NCI-H2107 treated with DMSO at 0.1 percent for 48 hours (cell line): ENCODE measurements around the gene QRFP.

Experiments used
- DNase-seq: peaks from one replicate; lab custom pipeline; 2025; ENCODE audit not compliant: unreplicated experiment; lab: John Stamatoyannopoulos, UW

Gene QRFP

DNA sequence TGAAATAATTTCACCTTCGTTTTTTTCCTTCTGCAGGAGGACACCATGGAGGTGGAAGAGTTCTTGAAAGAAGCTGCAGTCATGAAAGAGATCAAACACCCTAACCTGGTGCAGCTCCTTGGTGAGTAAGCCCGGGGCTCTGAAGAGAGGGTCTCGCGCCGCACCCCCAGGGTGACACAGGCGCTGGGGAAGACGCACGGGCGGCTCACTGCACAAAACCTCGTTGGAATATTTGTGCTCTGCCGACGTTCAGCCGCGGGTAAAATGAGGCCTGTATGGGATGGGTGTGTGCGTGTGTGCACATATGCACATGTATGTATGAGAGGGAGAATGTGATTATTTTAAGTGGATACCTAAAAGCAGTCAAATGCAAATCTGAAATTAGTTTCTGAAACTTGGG lies 24.5 kb downstream of the QRFP start:
- no peak for DNase-seq

DNA sequence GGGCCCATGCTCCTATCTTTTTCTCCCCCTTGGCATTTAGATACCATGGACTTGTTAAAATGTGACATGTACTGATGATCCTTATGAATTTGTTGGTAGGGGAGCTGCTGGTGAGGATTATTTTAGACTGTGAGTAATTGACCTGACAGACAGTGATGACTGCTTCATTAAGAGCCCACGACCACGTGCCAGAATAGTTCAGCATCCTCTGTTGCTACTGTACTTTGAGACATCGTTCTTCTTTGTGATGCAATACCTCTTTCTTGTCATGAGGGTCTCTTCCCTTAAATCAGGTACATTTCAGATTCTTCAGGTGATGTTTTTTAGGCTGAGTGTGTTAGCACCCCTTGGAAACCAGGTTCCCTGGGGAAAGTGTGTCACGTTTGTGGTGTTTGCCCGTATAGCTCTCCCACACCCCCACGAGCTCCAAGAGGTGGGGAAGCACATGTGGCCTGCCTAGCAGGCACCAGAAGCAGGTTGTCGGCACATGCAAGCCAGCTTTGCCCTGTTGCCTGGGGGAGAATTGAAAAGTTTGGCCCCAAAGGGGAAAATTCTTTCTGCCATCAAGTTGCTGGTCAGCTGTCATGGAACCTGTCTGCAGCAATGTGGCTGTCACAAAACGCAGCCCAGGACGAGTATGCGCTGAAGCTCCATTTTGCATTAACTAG lies 25.1 kb downstream of the QRFP start:
- DNase-seq: no peak

DNA sequence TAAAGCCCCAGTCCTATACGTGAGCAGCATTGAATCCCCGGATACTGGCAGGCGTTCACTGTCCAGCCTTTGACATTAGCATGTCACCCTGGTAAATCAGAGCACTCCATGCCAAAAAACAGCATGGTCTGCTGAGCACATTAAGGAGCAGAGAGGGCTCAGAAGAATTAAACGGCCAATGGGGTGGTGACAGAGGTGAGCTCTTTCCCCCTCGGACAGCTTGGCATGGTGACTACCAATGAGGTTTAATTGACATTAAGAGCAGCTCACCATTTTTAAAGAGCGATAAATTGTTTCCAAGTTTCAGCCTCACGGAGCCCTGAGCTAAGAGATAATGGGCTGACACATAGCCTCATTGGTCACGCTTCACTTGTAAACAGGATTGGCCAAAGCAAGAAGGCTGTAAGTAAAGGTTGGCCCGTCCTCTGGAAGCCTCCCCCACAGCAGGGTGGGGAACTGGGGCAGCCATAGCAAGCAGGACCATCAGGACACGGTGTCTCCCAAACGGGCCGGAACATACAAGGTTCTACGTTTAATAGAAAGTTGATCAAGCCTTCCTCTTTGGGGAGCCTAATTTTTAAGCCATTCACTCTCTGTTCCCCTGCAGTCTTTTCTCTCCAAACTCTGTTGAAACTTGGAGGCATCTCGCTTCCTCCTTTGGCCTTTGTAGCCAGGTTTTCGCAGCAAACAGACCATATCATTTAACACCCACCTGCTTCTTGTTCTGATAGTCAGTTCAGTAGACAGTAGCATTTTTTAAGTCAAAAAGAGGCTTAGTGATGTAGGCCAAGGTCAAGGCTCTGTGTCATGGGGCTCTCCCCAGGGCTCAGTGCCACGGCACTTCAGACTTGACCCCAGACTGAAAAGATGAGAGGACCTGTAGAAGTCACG lies 25.9 kb downstream of the QRFP start:
- no peak for DNase-seq

DNA sequence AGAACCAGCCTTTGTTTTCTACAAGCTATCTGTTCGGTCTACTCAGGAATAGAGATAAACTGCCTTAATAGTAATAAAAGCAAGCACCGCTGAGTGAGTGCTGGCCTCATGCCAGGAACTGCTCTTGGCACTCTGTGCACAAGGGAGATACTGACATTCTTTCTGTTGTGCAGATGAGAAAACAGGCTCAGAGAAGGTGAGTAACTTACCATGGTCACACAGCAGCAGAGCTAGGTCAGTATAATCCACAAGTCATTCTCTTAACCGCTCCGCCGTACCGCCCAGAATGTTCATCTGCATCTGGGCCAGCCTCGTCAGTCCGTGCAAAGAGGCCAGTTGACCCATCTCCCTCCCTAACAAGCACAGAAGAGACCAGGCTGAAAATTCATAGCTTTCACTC lies 27.4 kb downstream of the QRFP start:
- DNase-seq: no peak

DNA sequence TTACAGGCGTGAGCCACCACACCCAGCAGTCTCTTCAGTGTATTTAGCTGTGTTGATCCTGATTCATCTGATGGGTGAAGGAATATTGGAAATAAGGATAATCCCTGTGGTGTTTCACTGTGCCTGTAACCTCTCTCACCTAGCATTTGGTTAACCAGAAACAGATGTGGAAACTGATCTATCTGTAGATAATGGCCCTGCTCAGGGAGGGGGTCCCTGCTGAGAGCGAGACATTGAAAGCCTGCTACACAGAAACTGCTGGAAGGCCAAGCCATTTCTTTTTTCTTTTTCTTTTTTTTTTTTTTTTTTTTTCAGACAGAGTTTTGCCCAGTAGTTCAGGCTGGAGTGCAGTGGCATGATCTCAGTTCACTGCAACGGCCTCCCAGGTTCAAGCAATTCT lies 28.4 kb downstream of the QRFP start:
- DNase-seq: no peak

DNA sequence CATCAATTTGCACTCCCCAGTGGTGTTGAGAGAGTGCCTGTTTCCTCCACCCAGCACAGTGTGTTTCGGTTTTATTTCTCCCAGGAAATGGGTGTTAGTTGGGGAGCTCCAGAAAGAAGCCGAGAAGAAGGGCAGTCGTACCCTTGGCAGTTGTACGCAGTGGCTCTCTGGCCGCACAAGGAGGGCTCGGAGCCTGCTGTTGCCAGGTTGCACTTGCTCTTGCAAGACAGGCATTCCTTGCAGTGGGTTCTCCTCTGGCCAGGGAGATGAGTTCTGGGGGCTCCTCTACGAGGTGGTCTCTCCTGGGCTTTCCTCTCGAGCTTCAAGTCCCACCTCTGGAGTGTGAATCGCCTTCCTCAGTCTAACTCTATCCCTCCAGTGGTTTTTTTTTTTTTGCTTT lies 29.1 kb downstream of the QRFP start:
- DNase-seq: no peak

DNA sequence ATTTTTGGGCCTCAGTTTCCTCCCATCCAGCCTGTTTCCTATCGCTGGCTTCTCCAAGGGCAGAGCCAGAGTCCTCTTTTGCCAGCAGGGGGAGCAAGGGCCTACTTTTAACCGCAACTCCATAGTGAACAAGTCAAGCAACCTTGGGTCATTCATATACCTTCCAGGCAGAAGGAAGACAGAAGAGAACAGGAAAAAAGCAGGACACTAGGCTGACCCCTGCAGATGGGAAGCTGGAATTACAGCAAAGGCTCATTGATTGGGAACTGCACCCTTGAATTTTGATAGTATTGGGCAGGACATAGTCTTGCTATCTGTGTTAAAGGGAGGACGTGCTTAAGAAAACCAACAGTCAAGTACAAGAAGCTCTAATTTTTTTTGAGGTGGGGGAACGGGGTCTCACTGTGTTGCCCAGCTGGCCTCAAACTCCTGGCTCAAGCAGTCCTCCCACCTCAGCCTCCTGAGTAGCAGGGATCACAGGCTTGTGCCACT lies 30.1 kb downstream of the QRFP start:
- DNase-seq: peak; percentile 44

DNA sequence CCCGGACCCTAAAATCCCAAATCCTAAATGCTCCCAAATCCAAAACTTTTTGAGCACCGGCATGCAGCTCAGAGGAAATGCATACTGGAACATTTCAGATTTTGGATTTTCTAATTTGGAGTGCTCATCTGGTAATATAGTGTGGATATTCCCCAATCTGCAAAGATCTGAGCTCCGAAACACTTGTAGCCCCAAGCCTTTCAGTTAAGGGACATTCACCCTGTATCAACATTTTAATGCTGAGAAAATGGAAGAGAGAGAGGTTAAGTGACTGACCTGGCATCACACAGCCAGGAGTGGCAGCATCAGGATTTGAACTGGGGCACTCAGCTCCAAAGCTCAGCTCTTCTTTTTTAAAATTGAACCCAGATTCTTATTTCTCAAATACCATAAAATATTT lies 30.7 kb downstream of the QRFP start:
- DNase-seq: no peak

DNA sequence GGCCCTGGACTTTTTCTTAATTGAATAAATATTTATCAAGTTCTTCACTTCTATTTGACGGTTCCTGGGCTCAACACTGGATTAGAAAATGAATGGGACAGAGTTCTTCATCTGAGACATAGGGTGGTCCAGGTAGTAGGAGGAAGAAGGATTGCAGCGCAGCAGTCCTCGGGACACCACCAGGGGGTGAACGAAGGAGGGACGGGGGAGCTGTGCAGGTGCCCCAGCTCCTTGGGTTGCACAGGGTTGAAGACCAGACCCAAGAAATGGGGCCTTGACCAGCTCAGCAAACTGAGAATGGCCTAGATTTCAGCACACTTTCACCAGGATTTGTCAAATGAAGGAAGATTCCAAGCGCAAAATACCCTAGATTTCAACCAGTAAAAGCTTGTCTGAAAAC lies 32.1 kb downstream of the QRFP start:
- no peak for DNase-seq

DNA sequence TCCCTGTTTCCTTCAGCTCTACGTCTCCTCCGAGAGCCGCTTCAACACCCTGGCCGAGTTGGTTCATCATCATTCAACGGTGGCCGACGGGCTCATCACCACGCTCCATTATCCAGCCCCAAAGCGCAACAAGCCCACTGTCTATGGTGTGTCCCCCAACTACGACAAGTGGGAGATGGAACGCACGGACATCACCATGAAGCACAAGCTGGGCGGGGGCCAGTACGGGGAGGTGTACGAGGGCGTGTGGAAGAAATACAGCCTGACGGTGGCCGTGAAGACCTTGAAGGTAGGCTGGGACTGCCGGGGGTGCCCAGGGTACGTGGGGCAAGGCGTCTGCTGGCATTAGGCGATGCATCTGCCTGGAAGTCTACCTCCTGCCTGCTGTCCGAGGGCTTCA lies 33.9 kb downstream of the QRFP start:
- DNase-seq: no peak

DNA sequence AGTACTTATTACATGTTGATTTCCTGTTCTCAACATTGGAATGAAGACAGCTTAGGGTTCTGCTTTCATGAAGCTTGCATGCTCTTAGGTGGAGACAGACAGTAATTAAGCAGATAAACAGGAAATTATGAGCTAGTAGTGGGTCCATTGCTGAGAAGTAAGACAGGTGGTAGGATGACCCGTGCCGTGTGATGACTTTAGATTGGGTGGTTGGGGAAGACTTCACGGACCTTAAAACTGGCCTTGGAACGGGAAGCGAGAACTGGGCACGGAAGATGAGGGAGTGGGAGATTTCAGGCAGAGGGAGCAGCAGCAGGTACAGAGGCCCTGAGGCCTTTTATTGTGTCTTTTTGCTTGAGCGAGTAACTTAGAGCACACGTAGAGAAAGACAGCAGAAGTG lies 34.4 kb downstream of the QRFP start:
- no peak for DNase-seq

DNA sequence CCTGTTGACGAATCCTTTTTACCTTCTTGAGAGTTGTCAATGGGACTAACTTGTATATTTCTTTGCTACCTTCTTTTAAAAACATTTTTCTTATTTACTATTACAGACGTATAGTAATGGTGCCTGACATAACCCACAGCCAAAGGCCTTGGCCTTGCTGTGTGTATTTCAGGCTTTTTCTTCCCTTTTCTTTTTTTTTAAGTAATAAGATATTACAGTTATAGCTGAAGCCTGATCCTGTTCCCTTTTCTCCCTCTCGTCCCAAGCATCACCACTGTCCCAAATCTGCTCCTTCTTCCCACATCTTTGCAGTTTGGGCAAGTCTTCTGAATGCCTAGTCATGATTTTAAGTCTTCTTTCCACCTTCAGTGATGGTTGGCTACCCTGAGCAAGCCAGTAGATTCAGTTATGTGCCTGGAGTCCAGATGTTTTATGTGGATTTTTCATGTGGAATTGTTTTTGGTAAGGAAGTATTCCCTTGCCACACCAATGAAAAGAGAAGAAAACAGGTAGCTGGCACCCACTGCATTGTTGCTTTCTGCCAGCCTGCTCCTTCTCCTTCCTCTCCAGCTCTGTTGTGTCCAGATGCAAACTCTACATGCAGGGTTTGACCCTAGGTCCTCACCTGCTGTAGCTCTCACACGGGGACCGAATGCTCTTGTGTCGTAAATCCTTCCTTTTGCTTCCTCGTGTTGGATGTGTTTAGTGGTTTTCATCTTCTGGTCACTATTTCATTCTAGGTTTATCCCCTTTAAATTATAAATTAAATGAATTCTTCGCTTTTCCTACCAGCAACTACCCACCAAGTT lies 35.0 kb downstream of the QRFP start:
- DNase-seq: no peak

DNA sequence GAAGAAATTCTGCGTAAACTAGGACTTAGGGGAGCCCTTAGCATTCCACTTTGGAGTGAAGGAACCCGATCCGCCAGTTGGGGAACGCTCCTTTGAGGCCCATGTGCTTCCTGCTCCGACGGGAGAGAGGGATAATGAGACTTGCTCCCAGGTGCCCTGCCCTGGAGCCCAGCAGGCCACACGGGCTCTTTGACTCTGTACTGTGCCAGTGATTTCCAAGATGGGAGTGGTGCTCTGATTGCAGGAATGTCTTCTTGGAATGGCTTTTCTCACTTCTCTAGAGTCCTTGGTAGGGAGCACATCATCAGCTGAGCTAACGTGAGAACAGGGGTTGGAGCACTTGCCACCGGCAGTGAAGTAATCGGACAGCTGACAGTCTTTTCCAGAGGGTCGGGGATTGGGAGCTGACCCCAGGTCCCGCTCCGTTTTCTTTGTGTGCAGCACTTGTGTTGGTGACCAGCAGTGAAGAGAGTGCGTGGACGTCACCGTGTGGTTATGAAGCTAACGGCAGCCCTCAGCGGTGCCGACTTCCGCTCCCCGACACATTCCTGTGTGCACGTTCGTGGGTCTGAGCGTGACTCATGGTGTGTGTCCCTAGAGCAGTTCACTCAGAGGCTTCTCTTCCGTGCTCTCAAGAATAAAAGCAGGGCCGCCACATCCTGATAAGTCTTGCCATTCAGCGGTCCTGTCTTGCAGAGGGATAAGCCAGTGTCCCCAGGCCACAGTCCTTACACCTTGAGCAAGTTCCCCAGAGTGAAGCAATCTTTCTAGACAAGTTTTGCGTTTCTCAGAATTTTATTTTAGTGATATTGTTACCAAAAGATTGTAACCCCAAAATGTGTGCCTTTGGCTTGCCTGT lies 35.9 kb downstream of the QRFP start:
- DNase-seq: no peak

DNA sequence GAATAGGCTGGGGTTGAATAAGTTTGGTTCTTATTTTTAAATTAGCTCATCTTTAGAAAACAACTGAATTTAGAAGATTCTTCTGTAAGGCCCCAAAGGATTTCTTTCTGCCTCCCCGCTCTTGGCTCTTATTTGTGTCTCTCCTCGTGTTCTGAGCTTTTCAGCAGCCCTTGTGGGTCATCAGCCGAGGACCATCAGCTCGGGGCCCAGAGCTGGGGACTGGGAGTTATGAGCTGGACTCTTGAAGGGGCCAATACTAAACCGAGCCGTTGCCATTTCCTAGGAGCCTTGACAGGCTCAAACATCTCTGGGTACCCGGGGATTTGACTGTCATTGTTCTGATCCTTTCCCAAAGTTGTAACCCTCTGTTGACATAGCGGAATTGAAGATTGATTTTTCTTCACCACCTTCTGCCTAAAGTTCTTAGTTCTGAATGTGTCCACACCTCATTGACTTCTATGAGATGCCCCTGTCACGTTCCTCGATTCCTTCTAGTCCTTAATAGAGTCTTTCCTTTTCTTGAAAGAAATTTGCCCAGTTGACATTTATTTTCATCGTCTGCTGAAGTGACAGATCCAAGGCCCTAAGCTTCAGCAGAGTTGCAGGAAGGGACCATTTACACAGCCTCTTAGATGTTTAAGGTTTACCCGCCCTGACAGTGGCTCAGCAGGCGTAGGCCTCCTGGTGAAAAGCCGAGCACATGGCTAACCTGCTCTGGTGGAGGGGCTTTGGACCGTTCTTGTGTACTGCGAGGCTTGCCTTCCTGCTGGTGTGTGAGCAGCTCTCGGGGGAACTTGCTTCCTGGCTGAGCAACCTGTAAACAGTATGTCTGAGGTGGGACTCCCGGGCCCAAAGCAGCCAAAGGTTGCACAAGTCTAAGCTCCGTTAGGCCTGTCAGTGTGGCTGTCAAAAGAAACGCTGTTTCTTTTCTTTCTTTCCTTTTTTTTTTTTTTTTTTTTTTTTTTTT lies 37.6 kb downstream of the QRFP start:
- DNase-seq: no peak

DNA sequence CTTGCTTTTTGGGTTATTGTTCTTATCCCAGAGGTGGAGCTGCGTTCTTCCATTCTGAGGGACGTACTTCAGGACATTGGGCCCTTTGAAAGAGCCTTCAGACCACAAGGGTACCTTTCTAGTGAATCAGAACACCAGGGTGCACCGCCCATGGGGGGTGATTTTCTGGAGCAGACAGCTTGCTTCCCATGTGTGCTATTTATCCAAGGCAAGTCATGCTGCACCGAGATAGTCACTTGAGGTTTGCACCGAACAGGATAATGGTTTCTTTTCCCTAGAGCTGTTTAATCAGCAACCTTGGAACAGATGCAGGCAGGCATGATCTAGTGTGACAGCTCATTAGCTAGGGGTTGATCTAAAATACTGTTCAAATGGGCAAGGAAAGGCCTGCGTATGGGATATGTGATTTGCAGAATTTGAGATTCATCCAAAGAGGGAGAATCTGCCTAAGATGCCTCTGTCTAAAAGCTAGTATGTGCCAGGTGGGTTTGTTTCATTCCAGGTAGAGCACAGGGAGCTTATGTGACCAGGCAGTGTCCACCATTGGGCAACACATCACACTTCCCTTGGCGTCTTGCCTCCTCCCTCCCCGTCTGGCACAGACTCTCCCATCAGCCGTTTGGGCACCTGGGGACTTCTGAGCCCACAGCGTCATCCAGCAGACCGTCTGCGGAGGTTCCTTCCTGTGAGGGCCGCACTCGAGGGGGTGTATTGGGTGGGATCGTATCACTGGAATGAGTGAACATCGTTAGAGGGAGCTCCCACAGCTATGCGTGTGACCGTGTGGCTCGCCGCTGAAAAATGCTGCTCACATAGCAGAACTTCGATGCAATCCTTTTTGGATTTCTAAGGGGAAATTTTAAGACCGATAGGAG lies 38.5 kb downstream of the QRFP start:
- DNase-seq: peak; percentile 32

DNA sequence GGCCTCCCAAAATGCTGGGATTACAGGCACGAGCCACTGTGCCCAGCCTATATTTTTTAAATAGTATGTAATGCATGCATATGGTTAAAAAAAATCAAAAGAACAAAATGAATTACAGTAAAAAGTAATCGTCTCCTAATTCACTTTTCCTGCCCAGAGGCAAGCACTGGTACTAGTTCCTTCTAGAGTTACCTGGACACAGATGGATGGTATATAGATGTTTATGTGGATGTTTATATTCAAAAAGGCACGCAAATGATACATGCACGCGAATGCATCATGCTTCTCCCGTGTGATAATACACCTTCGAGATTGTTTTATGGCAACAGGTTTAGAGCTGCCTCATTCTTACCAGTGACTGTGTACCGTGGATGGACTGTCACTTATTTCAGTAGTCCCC lies 40.1 kb downstream of the QRFP start:
- no peak for DNase-seq

DNA sequence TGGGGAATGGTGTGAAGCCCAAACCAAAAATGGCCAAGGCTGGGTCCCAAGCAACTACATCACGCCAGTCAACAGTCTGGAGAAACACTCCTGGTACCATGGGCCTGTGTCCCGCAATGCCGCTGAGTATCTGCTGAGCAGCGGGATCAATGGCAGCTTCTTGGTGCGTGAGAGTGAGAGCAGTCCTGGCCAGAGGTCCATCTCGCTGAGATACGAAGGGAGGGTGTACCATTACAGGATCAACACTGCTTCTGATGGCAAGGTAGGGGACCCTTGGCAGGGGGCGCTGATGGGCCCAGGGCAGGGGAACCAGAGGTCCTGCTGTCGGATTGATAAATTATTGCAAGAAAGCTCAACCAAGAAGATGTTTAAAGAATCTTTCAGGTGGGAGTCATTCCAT lies 41.8 kb downstream of the QRFP start:
- no peak for DNase-seq

DNA sequence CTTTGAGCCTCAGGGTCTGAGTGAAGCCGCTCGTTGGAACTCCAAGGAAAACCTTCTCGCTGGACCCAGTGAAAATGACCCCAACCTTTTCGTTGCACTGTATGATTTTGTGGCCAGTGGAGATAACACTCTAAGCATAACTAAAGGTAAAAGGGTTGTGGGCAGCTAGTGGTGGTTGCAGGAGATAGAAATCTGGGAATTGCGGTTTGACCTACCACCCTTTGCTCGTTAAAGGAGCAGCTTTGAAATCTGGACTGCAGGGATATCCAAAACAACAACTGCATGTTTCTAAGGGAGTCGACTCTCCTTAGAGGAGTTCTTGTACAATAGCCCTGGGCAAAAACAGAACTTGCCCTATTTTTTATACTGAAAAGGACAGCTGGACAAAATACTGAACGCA lies 42.5 kb downstream of the QRFP start:
- DNase-seq: no peak

DNA sequence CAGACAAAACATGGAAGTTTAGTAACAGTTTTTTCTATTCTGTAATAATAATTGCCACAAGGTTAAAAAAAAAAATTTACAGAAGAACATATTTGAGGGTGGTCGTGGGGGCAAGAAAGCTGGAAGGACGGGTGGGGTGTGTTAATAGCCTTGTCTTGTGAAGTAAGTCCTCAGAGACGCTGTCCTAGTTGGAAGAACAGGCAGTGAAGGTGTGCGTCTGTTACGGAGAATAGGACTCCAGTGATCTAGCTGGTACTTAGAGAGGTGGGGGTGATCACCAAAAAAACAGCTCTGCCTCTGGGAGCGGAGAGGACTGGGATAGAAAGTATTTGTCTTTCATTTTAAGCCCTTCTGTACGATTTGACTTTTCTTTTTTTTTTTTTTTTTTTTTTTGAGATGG lies 43.8 kb downstream of the QRFP start:
- no peak for DNase-seq
